Ishikawa (cell line): ENCODE data around the gene KDM3A.

Experiments
- CEBPB ChIP-seq: IDR thresholded peaks from 2 replicates; pipeline ENCODE4 v1.6.1; 2012
- CREB1 ChIP-seq: IDR thresholded peaks from 2 replicates; pipeline ENCODE4 v1.6.1; 2012; ENCODE audit warnings: low read depth
- EGR1 ChIP-seq: IDR thresholded peaks from 2 replicates; pipeline ENCODE4 v1.6.1; 2012
- EP300 ChIP-seq: IDR thresholded peaks from 2 replicates; pipeline ENCODE4 v1.6.1; 2012; ENCODE audit warnings: borderline replicate concordance
- FOXM1 ChIP-seq: IDR thresholded peaks from 2 replicates; pipeline ENCODE4 v1.6.1; 2012; ENCODE audit warnings: low read depth, borderline replicate concordance
- MAX ChIP-seq: IDR thresholded peaks from 2 replicates; pipeline ENCODE4 v1.6.1; 2012
- NFIC ChIP-seq: IDR thresholded peaks from 2 replicates; pipeline ENCODE4 v1.6.1; 2012
- RAD21 ChIP-seq: IDR thresholded peaks from 2 replicates; pipeline ENCODE4 v1.6.1; 2012; ENCODE audit warnings: low read depth
- REST ChIP-seq: IDR thresholded peaks from 2 replicates; pipeline ENCODE4 v1.6.1; 2012; ENCODE audit warnings: low read depth, mild to moderate bottlenecking
- TAF1 ChIP-seq: IDR thresholded peaks from 2 replicates; pipeline ENCODE4 v1.6.1; 2012; ENCODE audit warnings: low read depth, mild to moderate bottlenecking
- TCF12 ChIP-seq: IDR thresholded peaks from 2 replicates; pipeline ENCODE4 v1.6.1; 2012; ENCODE audit warnings: low read depth
- TEAD4 ChIP-seq: IDR thresholded peaks from 2 replicates; pipeline ENCODE4 v1.6.1; 2012
- USF1 ChIP-seq: IDR thresholded peaks from 2 replicates; pipeline ENCODE4 v1.6.1; 2012
- YY1 ChIP-seq: IDR thresholded peaks from 2 replicates; pipeline ENCODE4 v1.6.1; 2012; ENCODE audit warnings: low read depth
- ZBTB7A ChIP-seq: IDR thresholded peaks from 2 replicates; pipeline ENCODE4 v1.6.1; 2012; ENCODE audit warnings: low read depth

KDM3A gene

GRCh38 chr2:86443631-86444350 is 2.6 kb downstream of the KDM3A start:
- TF ChIP-seq EGR1, result no peak
- no peak for TF ChIP-seq TCF12
- no peak for TF ChIP-seq RAD21
- TF ChIP-seq USF1, result no peak
- TF ChIP-seq NFIC, result no peak
- TF ChIP-seq CEBPB, result no peak
- no peak for TF ChIP-seq FOXM1
- TF ChIP-seq MAX, result no peak
- TF ChIP-seq YY1, result no peak
- no peak for TF ChIP-seq TAF1
- TF ChIP-seq TEAD4, result no peak
- TF ChIP-seq ZBTB7A, result no peak
- no peak for TF ChIP-seq CREB1
- no peak for TF ChIP-seq EP300
- no peak for TF ChIP-seq REST

GRCh38 chr2:86445436-86445835 is 4.3 kb downstream of the KDM3A start:
- TF ChIP-seq NFIC (no peak), YY1 (no peak), TCF12 (no peak), EP300 (no peak), TAF1 (no peak), TEAD4 (no peak), ZBTB7A (no peak)

- TF ChIP-seq NFIC, result no peak
- no peak for TF ChIP-seq EGR1
- no peak for TF ChIP-seq RAD21
- no peak for TF ChIP-seq CEBPB
- TF ChIP-seq ZBTB7A, result no peak
- no peak for TF ChIP-seq REST
- no peak for TF ChIP-seq TEAD4
- TF ChIP-seq TAF1, result no peak
- no peak for TF ChIP-seq YY1
- TF ChIP-seq MAX, result no peak
- no peak for TF ChIP-seq EP300
- no peak for TF ChIP-seq FOXM1
- no peak for TF ChIP-seq TCF12
- TF ChIP-seq USF1, result no peak
- no peak for TF ChIP-seq CREB1
These were observed 4.9 kb downstream of the KDM3A start for GRCh38 chr2:86446060-86446459.

GRCh38 chr2:86453836-86454235 is 12.7 kb downstream of the KDM3A start:
- TF ChIP-seq EP300, result no peak
- no peak for TF ChIP-seq TCF12
- TF ChIP-seq NFIC, result no peak
- TF ChIP-seq TEAD4, result no peak
- no peak for TF ChIP-seq CREB1
- TF ChIP-seq USF1, result no peak
- TF ChIP-seq ZBTB7A, result no peak
- TF ChIP-seq MAX, result no peak
- no peak for TF ChIP-seq CEBPB
- TF ChIP-seq TAF1, result no peak
- TF ChIP-seq YY1, result no peak
- TF ChIP-seq FOXM1, result no peak
- TF ChIP-seq EGR1, result no peak
- TF ChIP-seq RAD21, result no peak
- TF ChIP-seq REST, result no peak
